Osteocyte (in vitro differentiated cells): Measurements from ENCODE around the gene PSEN1. TPM values are rescaled to one million over a fixed set of nuclear protein-coding genes. Genes with fewer than 3 reads are reported as not detected.
A peak's percentile ranks its signal among the peaks of the same experiment; 100 is the strongest.

Experiments
- DNase-seq: peaks from one replicate; pipeline ENCODE4 v3.0.0; 2021; ENCODE audit warnings: mixed read lengths; ENCODE audit not compliant: unreplicated experiment; ENCODE audit errors: extremely low spot score
- H3K27ac Mint-ChIP-seq: one replicate; pipeline ENCODE4 v1.8.0; 2021; ENCODE audit warnings: mild to moderate bottlenecking, mixed read lengths; ENCODE audit not compliant: unreplicated experiment
- H3K27me3 Mint-ChIP-seq: one replicate; pipeline ENCODE4 v1.8.0; 2021; ENCODE audit warnings: mixed read lengths; ENCODE audit not compliant: unreplicated experiment
- H3K36me3 Mint-ChIP-seq: one replicate; pipeline ENCODE4 v1.8.0; 2021; ENCODE audit warnings: mixed read lengths; ENCODE audit not compliant: unreplicated experiment
- H3K4me1 Mint-ChIP-seq: one replicate; pipeline ENCODE4 v1.8.0; 2021; ENCODE audit warnings: mixed read lengths; ENCODE audit not compliant: unreplicated experiment
- H3K4me3 Mint-ChIP-seq: one replicate; pipeline ENCODE4 v1.8.0; 2021; ENCODE audit warnings: mild to moderate bottlenecking, moderate library complexity, mixed read lengths; ENCODE audit not compliant: unreplicated experiment
- H3K9me3 Mint-ChIP-seq: one replicate; pipeline ENCODE4 v1.8.0; 2021; ENCODE audit warnings: mixed read lengths; ENCODE audit not compliant: unreplicated experiment
- total RNA-seq: library from RNA; stranded (reverse); gene quantifications from 2 replicates; pipeline ENCODE4 v1.2.1, GENCODE V29; 2021
- TF ChIP-seq, protein P1 (sequence below): fragments of 200-600 bp; sonication (generic); IDR thresholded peaks from 2 replicates; pipeline ENCODE4 v1.5.0; 2021; ENCODE audit warnings: antibody characterized with exemption, mild to moderate bottlenecking, moderate library complexity

The PSEN1 gene
- total RNA-seq, 1 donor from 2014 or later: 64.4 TPM

DNA sequence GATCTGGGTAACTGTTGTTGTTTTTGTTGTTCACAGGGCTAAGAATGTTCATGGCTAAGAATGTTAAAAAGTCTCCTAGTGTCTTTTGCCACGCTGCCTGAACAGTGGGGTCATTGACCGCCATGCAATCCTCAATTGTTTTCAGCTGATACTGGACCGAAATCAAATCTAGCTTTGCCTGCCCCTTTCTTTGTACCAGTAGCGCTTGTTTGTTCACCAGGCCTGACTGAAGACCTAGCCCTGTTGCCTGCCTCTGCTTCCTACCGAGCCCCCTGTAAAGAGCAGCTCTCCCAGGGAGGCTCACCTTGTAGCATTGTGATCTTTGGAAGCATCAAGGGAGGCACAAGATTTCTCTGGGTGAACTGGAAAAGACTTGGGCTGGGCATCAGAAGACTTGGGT, 6.7 kb downstream of the PSEN1 start:
- Mint-ChIP-seq H3K9me3 (no peaks in the 10 kb centered on the region), H3K4me1 (peaks cover 40% of the 10 kb centered on the region), H3K27ac (no peak overlapping the region), H3K27me3 (no peaks in the 10 kb centered on the region), H3K4me3 (no peak overlapping the region), H3K36me3 (no peaks in the 10 kb centered on the region)
- TF ChIP-seq, protein P1, sequence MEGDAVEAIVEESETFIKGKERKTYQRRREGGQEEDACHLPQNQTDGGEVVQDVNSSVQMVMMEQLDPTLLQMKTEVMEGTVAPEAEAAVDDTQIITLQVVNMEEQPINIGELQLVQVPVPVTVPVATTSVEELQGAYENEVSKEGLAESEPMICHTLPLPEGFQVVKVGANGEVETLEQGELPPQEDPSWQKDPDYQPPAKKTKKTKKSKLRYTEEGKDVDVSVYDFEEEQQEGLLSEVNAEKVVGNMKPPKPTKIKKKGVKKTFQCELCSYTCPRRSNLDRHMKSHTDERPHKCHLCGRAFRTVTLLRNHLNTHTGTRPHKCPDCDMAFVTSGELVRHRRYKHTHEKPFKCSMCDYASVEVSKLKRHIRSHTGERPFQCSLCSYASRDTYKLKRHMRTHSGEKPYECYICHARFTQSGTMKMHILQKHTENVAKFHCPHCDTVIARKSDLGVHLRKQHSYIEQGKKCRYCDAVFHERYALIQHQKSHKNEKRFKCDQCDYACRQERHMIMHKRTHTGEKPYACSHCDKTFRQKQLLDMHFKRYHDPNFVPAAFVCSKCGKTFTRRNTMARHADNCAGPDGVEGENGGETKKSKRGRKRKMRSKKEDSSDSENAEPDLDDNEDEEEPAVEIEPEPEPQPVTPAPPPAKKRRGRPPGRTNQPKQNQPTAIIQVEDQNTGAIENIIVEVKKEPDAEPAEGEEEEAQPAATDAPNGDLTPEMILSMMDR: no peak
- DNase-seq: peak; percentile 34

DNA sequence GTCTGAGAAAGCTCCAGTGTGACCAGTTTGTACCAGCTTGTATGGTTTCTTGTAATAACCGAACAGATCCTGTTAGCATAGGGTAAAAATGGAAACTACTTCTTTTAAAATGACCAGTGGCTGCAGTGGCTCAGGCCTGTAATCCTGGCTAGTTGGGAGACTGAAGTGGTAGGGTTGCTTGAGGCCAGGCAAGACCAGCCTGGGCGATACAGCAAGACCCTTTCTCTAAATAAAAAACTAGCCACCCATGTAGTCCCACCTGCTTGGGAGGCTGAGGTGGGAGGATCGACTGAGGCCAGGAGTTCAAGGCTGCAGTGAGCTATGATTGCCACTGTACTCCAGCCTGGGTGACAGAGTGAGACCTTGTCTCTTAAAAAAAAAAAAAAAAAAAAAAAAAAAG, 7.3 kb downstream of the PSEN1 start:
- H3K4me3 Mint-ChIP-seq: no peak overlapping the region
- H3K36me3 Mint-ChIP-seq: no peaks in the 10 kb centered on the region
- no peaks in the 10 kb centered on the region for H3K27me3 Mint-ChIP-seq
- TF ChIP-seq, protein P1: no peak
- no peak for DNase-seq
- no peaks in the 10 kb centered on the region for H3K9me3 Mint-ChIP-seq
- peaks cover 41% of the 10 kb centered on the region for H3K4me1 Mint-ChIP-seq
- H3K27ac Mint-ChIP-seq: no peak overlapping the region

DNA sequence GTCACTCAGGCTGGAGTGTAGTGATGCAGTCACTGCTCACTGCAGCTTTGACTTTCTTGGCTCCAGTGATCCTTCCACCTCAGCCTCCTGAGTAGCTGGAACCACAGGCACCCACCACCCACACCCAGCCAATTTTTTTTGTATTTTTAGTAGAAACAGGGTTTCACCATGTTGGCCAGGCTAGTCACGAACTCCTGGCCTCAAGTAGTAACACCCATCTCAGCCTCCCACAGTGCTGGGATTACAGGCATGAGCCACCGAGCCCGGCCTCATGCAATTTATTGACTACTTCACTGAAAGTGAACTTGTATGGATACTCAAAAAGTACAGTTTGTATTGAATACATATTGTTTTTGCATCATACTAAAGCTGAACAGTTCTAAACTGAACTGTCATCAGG, 9.1 kb downstream of the PSEN1 start:
- H3K27ac Mint-ChIP-seq: no peak overlapping the region
- H3K9me3 Mint-ChIP-seq: no peaks in the 10 kb centered on the region
- peaks cover 41% of the 10 kb centered on the region for H3K4me1 Mint-ChIP-seq
- TF ChIP-seq, protein P1: no peak
- no peak for DNase-seq
- H3K4me3 Mint-ChIP-seq: no peak overlapping the region
- peaks cover 12% of the 10 kb centered on the region for H3K36me3 Mint-ChIP-seq
- no peaks in the 10 kb centered on the region for H3K27me3 Mint-ChIP-seq

DNA sequence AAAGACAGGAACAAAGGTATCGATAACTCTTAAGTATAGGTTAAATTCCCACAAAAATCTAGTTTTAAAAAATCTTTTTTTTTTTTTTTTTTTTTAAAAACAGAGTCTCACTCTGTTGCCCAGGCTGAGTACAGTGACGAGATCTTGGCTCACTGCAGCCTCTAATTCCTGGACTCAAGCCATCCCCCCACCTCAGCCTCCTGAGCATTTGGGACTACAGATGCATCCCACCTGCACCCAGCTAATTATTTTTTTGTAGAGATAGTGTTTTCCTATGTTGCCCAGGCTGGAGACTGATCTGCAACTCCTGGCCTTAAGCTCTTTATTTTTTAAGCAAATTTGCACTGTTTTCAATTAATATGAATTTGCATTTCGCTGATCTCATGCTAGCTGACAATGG, 9.8 kb downstream of the PSEN1 start:
- no peak for DNase-seq
- no peaks in the 10 kb centered on the region for H3K9me3 Mint-ChIP-seq
- H3K27ac Mint-ChIP-seq: peak overlapping the region; percentile 27
- no peaks in the 10 kb centered on the region for H3K27me3 Mint-ChIP-seq
- peaks cover 39% of the 10 kb centered on the region for H3K4me1 Mint-ChIP-seq
- TF ChIP-seq, protein P1: no peak
- H3K4me3 Mint-ChIP-seq: no peak overlapping the region
- H3K36me3 Mint-ChIP-seq: peaks cover 12% of the 10 kb centered on the region

DNA sequence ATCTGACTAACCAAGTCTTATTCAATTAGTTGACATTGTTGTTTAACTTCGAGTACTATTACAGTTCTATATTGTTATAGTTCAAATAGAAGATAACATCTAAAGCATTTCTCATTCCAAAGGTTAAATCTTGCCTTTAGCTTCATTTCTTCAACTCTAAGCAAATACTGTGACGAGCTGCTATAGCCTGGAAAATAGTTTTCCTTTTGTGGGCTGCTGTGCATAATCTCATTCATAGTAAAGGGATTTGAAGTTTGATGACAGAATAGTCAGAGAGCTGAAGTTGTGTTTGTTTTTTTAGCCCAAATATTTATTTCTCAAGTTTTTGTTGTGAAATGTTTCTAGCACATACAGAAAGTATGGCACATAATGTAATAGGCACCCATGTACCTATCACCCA, 13.4 kb downstream of the PSEN1 start:
- DNase-seq: no peak
- H3K36me3 Mint-ChIP-seq: peaks cover 14% of the 10 kb centered on the region

More for the DNA sequence above, 13.4 kb downstream of the PSEN1 start:
- H3K27me3 Mint-ChIP-seq: no peaks in the 10 kb centered on the region
- peaks cover 23% of the 10 kb centered on the region for H3K4me1 Mint-ChIP-seq
- no peak overlapping the region for H3K27ac Mint-ChIP-seq
- H3K9me3 Mint-ChIP-seq: no peaks in the 10 kb centered on the region
- TF ChIP-seq, protein P1: no peak
- H3K4me3 Mint-ChIP-seq: no peak overlapping the region
